IMR-90 (cell line): ENCODE data around the gene CCDC12.

Experiments
- CHD1 ChIP-seq: IDR thresholded peaks from 2 replicates; pipeline ENCODE4 v1.6.1; 2012; ENCODE audit warnings: low read depth, low read length, improper control_type of control experiment
- CTCF ChIP-seq: conservative IDR thresholded peaks from 2 replicates; pipeline ENCODE4 v1.5.1; 2012; ENCODE audit warnings: mild to moderate bottlenecking, low read depth, low read length, improper control_type of control experiment
- POLR2A ChIP-seq: IDR thresholded peaks from 2 replicates; pipeline ENCODE4 v1.6.1; 2012; ENCODE audit warnings: mild to moderate bottlenecking, low read depth, low read length
- RAD21 ChIP-seq: IDR thresholded peaks from 2 replicates; pipeline ENCODE4 v1.6.1; 2012; ENCODE audit warnings: low read length, improper control_type of control experiment
- RFX5 ChIP-seq: IDR thresholded peaks from 2 replicates; pipeline ENCODE4 v1.8.0; 2012; ENCODE audit warnings: low read depth, mild to moderate bottlenecking, low read length, moderate library complexity

GRCh38 chr3:46984591-46985459 lies 8.3 kb upstream of the CCDC12 start:
- no peak for TF ChIP-seq CTCF
- TF ChIP-seq RFX5: no peak
- TF ChIP-seq POLR2A: no peak
- TF ChIP-seq CHD1: no peak
- no peak for TF ChIP-seq RAD21
